ENCODE results near the gene SLC19A1. TPM values are rescaled to one million over a fixed set of nuclear protein-coding genes. Genes with fewer than 3 reads are reported as not detected.

SLC19A1 gene
- total and polyA plus RNA-seq, 8 donors, result 2.9 to 23.3 (median 5.3) TPM

- 80 to 87% (median 82%) methylated on average over 20 of the region's 20 CpGs for WGBS, 5 donors
- no peak overlapping the region for H3K27ac ChIP-seq
- peaks cover 0 to 16% (median 0%) of the 10 kb centered on the region in 3 donors for H3K27me3 ChIP-seq
- DNase-seq, result no peak
- no peak for TF ChIP-seq CTCF (IDR thresholded peaks at IDR 0.05)
- TF ChIP-seq EP300 (IDR thresholded peaks at IDR 0.05), result no peak
- TF ChIP-seq POLR2AphosphoS5 (IDR thresholded peaks at IDR 0.05), result no peak
- TF ChIP-seq POLR2A (IDR thresholded peaks at IDR 0.05), result no peak
- no peak overlapping the region for H3K4me3 ChIP-seq
- intact Hi-C loops (cut with DNase I; ENCODE audit: low total_unique reads), result loop anchor here (10.0 kb wide), 1 partner anchor 304 kb away; no protein-coding TSS in a partner anchor
- peaks cover 0 to 5% (median 2%) of the 10 kb centered on the region in 4 donors for H3K9me3 ChIP-seq
- H3K36me3 ChIP-seq, result no peaks in the 10 kb centered on the region
- H3K4me1 ChIP-seq, result no peaks in the 10 kb centered on the region
Observed at GRCh38 chr21:45448283-45448809, 93.9 kb downstream of the SLC19A1 start.

Small RNA genes within 50 kb of the gene (small RNA-seq; reads per million reads assigned to genes)
- 0 reads per million in 4 donors for gene MIR6815

Other genes starting within 250 kb of the SLC19A1 start
- 100 to 1,000 TPM in 1 of 5 donors, 10 to 100 TPM in 4; 19.8 to 212 (median 34.9) TPM for gene COL18A1, start 137.3 kb downstream of the SLC19A1 start, total RNA-seq
- 10 to 100 TPM; 20.0 to 34.3 (median 20.7) TPM for gene COL18A1, start 137.3 kb downstream of the SLC19A1 start, polyA plus RNA-seq
- gene PCBP3, start 101.3 kb upstream of the SLC19A1 start, total RNA-seq, result 10 to 100 TPM in 1 of 5 donors, 1 to 10 TPM in 1, not detected in 3; 4.2 to 10.9 TPM
- gene PCBP3, start 101.3 kb upstream of the SLC19A1 start, polyA plus RNA-seq, result 1 to 10 TPM; 1.8 to 3.3 (median 2.4) TPM